ENCODE results near the gene OGT.
A peak's percentile ranks its signal among the peaks of the same experiment; 100 is the strongest.

Gene OGT

GRCh38 chrX:71622576-71623450 is 89.9 kb downstream of the OGT start:
- peak; percentile 43 for DNase-seq (ENCODE audit: low spot score)

GRCh38 chrX:71623714-71624113 is 90.8 kb downstream of the OGT start:
- no peak for DNase-seq (ENCODE audit: low spot score)

GRCh38 chrX:71625471-71625870 is 92.6 kb downstream of the OGT start:
- DNase-seq (ENCODE audit: low spot score): no peak

Measured in globus pallidus (tissue), 1 donor.